ENCODE measurements around the gene EXOC8. TPM values are rescaled to one million over a fixed set of nuclear protein-coding genes. Genes with fewer than 3 reads are reported as not detected.

EXOC8 gene
- total and polyA plus RNA-seq, 2 of the 13 experiments (the other 11 are each of a cell fraction or from before 2014, with no cell fraction given) = 2.1 to 7.9 TPM

DNA sequence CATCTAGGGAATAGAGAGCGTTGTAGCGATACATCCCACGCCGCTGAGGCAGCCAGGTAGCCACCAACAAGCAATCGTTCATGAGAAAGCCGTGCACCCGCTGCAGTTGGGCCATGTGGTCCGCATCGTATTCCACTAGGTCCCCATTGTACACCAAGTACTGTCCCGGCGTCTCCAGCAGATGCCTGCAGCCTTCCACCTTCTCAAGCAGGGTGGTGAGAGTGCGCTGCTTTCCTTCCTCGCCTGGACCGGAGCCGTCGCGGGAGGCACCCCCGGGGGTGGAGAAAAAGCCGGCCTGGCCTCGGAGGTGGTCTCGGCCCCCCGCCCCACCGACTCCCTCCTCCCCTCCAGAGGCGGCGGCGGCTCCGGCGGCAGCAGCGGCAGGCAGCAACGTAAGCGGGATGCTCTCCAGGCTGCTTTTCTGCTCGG, 595 bp downstream of the EXOC8 start:
- Histone ChIP-seq H3K9ac (ENCODE audit: insufficient read depth, low read depth, low read length) (peak overlapping the region; percentile 87), H3K36me3 (replicated peaks in 1 of 2; ENCODE audit: control insufficient read depth in 1 of 2, insufficient read depth in 2 of 2, low read length in 2 of 2) (no peaks in the 10 kb centered on the region), H3K27ac (ENCODE audit: extremely low read length, insufficient read depth, low read length) (peak overlapping the region; percentile 89), H2AFZ (ENCODE audit: low read length) (no peak overlapping the region), H3K27me3 (ENCODE audit: control insufficient read depth in 1 of 2, insufficient read depth in 2 of 2, low read length in 2 of 2) (no peaks in the 10 kb centered on the region; a peak in 1 of 5 replicates), H3K9me3 (ENCODE audit: low read length) (no peaks in the 10 kb centered on the region), H3K4me2 (ENCODE audit: low read depth, low read length) (peak overlapping the region; percentile 97), H3K4me3 (replicated peaks in 1 of 3; ENCODE audit: insufficient read depth in 1 of 3, low read depth in 2 of 3, low read length in 3 of 3) (peak overlapping the region; percentile 88 to 93 (median 91)), H3K4me1 (ENCODE audit: insufficient read depth, low read length) (peaks cover 44% of the 10 kb centered on the region), H3K79me2 (ENCODE audit: insufficient read depth, low read length) (peaks cover 79% of the 10 kb centered on the region), H4K20me1 (ENCODE audit: insufficient read depth, low read length) (peaks cover 10% of the 10 kb centered on the region; the same call in 1 of the 2 replicates)
- peak; percentile 22 for ATAC-seq
- no peak for FAIRE-seq
- in situ Hi-C loops (cut with HindIII; ENCODE audit: extremely low pct_ligation_motif_present, low pct_unique_long_range_greater_than_20kb) (no loop called here), intact Hi-C loops (cut with micrococcal nuclease; ENCODE audit: unreplicated experiment) (loop anchor here (5.0 kb wide), 1 partner anchor 95 kb away; the partner anchor contains the start of gene GNPAT)
- DNase-seq (ENCODE audit: low spot score) = no peak
- 0% methylated on average over 4 of the region's 32 CpGs for WGBS (ENCODE audit: low lambda C conversion rate)
- no TSS peak for BruUV-seq (replicated peaks)
- ChIA-PET POLR2A (interaction anchor here (0.7 to 2.6 kb wide), 9 partner anchors 18 to 469 kb away, joined by 3 to 13 read pairs (median 4); partner anchors contain the start of genes C1orf198 and TSNAX), CTCF (ENCODE audit: low intra/inter-chr PET ratio, low total read pairs) (no interaction called here)
- TF ChIP-seq ZNF672 (CRISPR knock-in tag; IDR thresholded peaks at IDR 0.05) (no peak), POLR2A (IDR thresholded peaks at IDR 0.05; ENCODE audit: insufficient read depth in 1 of 2, low read depth in 2 of 2, low read length in 2 of 2) (no peak), ZBTB42 (CRISPR knock-in tag; IDR thresholded peaks at IDR 0.05) (no peak), ZNF570 (CRISPR knock-in tag; IDR thresholded peaks at IDR 0.05; ENCODE audit: borderline replicate concordance) (no peak), REL (CRISPR knock-in tag; conservative IDR thresholded peaks at IDR 0.05) (0 out of 2 replicates have a peak, but pooled peaks have one; percentile 47), ZNF354B (CRISPR knock-in tag; IDR thresholded peaks at IDR 0.05) (no peak), TEAD2 (CRISPR knock-in tag; IDR thresholded peaks at IDR 0.05) (no peak), ZFP82 (CRISPR knock-in tag; IDR thresholded peaks at IDR 0.05; ENCODE audit: borderline replicate concordance) (no peak), ZZZ3 (CRISPR knock-in tag; IDR thresholded peaks at IDR 0.05; ENCODE audit: borderline replicate concordance) (no peak), RAD51 (IDR thresholded peaks at IDR 0.05; ENCODE audit: borderline replicate concordance) (no peak), PHB2 (IDR thresholded peaks at IDR 0.05; ENCODE audit: partially characterized antibody) (no peak), ZNF430 (CRISPR knock-in tag; IDR thresholded peaks at IDR 0.05) (no peak)
- TF ChIP-seq, protein P1, sequence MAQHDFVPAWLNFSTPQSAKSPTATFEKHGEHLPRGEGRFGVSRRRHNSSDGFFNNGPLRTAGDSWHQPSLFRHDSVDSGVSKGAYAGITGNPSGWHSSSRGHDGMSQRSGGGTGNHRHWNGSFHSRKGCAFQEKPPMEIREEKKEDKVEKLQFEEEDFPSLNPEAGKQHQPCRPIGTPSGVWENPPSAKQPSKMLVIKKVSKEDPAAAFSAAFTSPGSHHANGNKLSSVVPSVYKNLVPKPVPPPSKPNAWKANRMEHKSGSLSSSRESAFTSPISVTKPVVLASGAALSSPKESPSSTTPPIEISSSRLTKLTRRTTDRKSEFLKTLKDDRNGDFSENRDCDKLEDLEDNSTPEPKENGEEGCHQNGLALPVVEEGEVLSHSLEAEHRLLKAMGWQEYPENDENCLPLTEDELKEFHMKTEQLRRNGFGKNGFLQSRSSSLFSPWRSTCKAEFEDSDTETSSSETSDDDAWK (CRISPR knock-in tag; IDR thresholded peaks at IDR 0.05) = no peak
- TF ChIP-seq, protein P2, sequence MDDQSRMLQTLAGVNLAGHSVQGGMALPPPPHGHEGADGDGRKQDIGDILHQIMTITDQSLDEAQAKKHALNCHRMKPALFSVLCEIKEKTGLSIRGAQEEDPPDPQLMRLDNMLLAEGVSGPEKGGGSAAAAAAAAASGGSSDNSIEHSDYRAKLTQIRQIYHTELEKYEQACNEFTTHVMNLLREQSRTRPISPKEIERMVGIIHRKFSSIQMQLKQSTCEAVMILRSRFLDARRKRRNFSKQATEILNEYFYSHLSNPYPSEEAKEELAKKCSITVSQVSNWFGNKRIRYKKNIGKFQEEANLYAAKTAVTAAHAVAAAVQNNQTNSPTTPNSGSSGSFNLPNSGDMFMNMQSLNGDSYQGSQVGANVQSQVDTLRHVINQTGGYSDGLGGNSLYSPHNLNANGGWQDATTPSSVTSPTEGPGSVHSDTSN (CRISPR knock-in tag; IDR thresholded peaks at IDR 0.05; ENCODE audit: borderline replicate concordance) = no peak
- TF ChIP-seq, protein P3, sequence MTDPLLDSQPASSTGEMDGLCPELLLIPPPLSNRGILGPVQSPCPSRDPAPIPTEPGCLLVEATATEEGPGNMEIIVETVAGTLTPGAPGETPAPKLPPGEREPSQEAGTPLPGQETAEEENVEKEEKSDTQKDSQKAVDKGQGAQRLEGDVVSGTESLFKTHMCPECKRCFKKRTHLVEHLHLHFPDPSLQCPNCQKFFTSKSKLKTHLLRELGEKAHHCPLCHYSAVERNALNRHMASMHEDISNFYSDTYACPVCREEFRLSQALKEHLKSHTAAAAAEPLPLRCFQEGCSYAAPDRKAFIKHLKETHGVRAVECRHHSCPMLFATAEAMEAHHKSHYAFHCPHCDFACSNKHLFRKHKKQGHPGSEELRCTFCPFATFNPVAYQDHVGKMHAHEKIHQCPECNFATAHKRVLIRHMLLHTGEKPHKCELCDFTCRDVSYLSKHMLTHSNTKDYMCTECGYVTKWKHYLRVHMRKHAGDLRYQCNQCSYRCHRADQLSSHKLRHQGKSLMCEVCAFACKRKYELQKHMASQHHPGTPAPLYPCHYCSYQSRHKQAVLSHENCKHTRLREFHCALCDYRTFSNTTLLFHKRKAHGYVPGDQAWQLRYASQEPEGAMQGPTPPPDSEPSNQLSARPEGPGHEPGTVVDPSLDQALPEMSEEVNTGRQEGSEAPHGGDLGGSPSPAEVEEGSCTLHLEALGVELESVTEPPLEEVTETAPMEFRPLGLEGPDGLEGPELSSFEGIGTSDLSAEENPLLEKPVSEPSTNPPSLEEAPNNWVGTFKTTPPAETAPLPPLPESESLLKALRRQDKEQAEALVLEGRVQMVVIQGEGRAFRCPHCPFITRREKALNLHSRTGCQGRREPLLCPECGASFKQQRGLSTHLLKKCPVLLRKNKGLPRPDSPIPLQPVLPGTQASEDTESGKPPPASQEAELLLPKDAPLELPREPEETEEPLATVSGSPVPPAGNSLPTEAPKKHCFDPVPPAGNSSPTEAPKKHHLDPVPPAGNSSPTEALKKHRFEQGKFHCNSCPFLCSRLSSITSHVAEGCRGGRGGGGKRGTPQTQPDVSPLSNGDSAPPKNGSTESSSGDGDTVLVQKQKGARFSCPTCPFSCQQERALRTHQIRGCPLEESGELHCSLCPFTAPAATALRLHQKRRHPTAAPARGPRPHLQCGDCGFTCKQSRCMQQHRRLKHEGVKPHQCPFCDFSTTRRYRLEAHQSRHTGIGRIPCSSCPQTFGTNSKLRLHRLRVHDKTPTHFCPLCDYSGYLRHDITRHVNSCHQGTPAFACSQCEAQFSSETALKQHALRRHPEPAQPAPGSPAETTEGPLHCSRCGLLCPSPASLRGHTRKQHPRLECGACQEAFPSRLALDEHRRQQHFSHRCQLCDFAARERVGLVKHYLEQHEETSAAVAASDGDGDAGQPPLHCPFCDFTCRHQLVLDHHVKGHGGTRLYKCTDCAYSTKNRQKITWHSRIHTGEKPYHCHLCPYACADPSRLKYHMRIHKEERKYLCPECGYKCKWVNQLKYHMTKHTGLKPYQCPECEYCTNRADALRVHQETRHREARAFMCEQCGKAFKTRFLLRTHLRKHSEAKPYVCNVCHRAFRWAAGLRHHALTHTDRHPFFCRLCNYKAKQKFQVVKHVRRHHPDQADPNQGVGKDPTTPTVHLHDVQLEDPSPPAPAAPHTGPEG (CRISPR knock-in tag; IDR thresholded peaks at IDR 0.05) = no peak

All from HepG2 (cell line).